Endothelial cell (in vitro differentiated cells): ENCODE measurements around the gene TXNRD3. TPM values are rescaled to one million over a fixed set of nuclear protein-coding genes. Genes with fewer than 3 reads are reported as not detected.

Experiments used
- DNase-seq: peaks from one replicate; pipeline ENCODE4 v3.0.0; 2021; ENCODE audit warnings: low spot score
- H3K27ac Mint-ChIP-seq: one replicate; pipeline ENCODE4 v1.8.0; 2021; ENCODE audit warnings: mixed read lengths, inconsistent platforms; ENCODE audit not compliant: unreplicated experiment
- H3K27me3 Mint-ChIP-seq: one replicate; pipeline ENCODE4 v1.8.0; 2021; ENCODE audit warnings: mild to moderate bottlenecking, moderate library complexity, mixed read lengths, inconsistent platforms; ENCODE audit not compliant: unreplicated experiment
- H3K36me3 Mint-ChIP-seq: one replicate; pipeline ENCODE4 v1.8.0; 2021; ENCODE audit warnings: mild to moderate bottlenecking, low read depth, mixed read lengths, inconsistent platforms; ENCODE audit not compliant: unreplicated experiment
- H3K4me1 Mint-ChIP-seq: one replicate; pipeline ENCODE4 v1.8.0; 2021; ENCODE audit warnings: mild to moderate bottlenecking, mixed read lengths, inconsistent platforms; ENCODE audit not compliant: unreplicated experiment
- H3K4me3 Mint-ChIP-seq: one replicate; pipeline ENCODE4 v1.8.0; 2021; ENCODE audit warnings: mild to moderate bottlenecking, mixed read lengths, inconsistent platforms; ENCODE audit not compliant: unreplicated experiment
- H3K9me3 Mint-ChIP-seq: one replicate; pipeline ENCODE4 v1.8.0; 2021; ENCODE audit warnings: mixed read lengths, inconsistent platforms; ENCODE audit not compliant: unreplicated experiment
- total RNA-seq: library from RNA; stranded (reverse); fragmentation: NEBNext Ultra II Directional; extraction: Animal tissue kit (Norgen Biotek cat#: 25700); gene quantifications from one replicate; pipeline ENCODE4 v1.2.1, GENCODE V29; 2021; ENCODE audit not compliant: unreplicated experiment
- TF ChIP-seq, protein P1 (sequence below): fragments of 200-600 bp; sonication (generic); IDR thresholded peaks from one replicate; pipeline ENCODE4 v1.5.0; 2021; ENCODE audit warnings: antibody characterized with exemption; ENCODE audit not compliant: unreplicated experiment

The TXNRD3 gene
- total RNA-seq, 1 donor from 2014 or later, result 4.8 TPM

DNA sequence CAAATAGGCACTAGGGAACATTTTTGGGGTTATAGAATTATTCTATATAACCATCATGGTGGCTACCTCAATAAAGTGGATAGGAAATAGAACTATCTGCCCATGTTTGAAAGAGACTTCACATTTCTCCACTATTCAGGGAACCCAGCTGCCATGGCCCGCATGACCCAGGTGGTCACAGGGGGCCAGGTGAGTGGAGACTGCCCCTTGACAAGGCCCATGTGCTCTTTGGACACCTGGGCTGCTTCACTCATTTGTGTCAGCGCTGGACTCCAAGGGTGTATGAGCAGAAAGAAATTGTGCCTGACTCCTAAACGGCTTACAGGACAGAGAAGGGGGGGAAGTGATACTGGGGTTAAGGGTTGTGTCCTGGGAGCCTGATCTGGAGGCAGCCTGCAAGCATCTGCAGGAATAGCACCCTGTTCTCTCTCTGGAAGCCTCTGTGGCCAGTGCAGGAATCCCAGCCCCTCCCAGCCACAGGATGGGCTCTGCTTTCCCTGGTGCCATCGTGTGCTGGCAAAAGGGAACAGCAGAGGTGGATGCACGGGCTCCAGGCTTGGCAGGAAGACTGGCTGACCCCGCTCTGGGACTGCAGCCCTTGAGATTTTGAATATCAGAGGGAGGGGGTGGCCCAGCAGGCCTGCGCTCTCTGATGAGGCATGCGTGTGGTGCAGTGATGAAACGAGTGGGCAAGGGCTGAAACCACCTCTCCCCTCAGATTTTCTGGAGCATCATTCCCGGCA lies 87.1 kb downstream of the TXNRD3 start:
- H3K4me3 Mint-ChIP-seq, result no peak overlapping the region
- H3K4me1 Mint-ChIP-seq, result no peaks in the 10 kb centered on the region
- TF ChIP-seq, protein P1, sequence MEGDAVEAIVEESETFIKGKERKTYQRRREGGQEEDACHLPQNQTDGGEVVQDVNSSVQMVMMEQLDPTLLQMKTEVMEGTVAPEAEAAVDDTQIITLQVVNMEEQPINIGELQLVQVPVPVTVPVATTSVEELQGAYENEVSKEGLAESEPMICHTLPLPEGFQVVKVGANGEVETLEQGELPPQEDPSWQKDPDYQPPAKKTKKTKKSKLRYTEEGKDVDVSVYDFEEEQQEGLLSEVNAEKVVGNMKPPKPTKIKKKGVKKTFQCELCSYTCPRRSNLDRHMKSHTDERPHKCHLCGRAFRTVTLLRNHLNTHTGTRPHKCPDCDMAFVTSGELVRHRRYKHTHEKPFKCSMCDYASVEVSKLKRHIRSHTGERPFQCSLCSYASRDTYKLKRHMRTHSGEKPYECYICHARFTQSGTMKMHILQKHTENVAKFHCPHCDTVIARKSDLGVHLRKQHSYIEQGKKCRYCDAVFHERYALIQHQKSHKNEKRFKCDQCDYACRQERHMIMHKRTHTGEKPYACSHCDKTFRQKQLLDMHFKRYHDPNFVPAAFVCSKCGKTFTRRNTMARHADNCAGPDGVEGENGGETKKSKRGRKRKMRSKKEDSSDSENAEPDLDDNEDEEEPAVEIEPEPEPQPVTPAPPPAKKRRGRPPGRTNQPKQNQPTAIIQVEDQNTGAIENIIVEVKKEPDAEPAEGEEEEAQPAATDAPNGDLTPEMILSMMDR, result no peak
- no peaks in the 10 kb centered on the region for H3K9me3 Mint-ChIP-seq
- peaks cover 3% of the 10 kb centered on the region for H3K36me3 Mint-ChIP-seq
- H3K27ac Mint-ChIP-seq, result no peak overlapping the region
- no peak for DNase-seq
- no peaks in the 10 kb centered on the region for H3K27me3 Mint-ChIP-seq

DNA sequence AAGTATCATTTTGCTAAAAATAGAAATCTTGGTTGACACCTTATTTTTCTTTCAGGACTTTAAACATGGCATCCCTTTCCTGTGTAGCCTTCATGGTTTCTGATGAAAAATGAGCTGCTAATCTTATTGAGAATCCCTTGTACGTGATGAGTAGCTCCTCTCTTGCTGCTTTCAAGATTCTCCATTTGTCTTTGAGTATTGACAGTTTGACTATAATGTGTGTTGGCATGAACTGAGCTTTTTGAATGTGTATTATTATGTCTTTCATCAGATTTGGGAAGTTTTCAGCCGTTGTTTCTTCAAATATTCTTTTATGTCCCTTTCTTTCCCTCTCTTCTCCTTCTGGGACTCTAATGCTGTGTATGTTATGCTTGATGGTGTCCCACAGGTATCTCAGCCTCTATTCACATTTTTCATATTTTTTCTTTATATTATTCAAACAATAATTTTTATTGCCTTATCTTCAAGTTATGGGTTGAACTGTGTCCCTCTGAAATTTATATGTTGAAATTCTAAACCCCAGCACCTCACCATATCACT lies 92.1 kb downstream of the TXNRD3 start:
- TF ChIP-seq, protein P1, result no peak
- H3K4me1 Mint-ChIP-seq, result no peaks in the 10 kb centered on the region
- DNase-seq, result no peak
- H3K36me3 Mint-ChIP-seq, result no peaks in the 10 kb centered on the region
- no peaks in the 10 kb centered on the region for H3K9me3 Mint-ChIP-seq
- H3K27ac Mint-ChIP-seq, result no peak overlapping the region
- no peak overlapping the region for H3K4me3 Mint-ChIP-seq
- H3K27me3 Mint-ChIP-seq, result no peaks in the 10 kb centered on the region

DNA sequence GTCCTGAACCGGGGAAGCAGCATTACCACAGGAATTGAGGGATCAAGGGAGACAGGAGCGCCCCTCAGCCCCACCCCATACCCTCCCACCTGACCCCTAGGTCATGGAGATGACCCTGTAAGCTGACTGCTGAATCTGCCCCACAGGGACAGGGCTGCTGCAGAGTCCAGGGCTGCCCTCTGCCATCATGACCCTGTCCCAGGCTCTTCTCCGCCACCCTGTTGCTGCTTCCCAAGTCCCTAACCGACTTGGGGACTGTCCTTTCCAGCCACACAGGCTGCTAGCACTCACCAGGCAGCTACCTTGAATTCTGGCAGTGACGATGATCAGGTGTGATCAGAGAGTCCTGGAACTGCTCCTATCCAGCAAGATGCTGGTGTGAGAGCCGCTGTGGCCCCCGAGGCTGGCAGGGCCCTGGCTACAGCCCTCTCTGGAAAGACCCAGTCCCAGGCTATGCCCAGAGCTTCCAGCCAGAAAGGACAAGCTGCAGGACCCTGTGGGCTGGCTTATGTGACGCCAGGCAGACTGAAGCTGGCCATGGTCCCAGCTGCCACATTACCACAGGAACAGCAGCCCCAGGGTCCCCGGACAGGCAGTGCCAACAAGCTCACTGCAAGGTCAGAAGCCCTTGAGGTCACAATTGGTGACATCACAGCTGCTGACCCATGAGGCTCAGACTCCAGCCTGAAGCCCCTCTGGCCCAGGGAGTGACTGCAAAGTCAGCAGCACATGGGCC lies 96.4 kb downstream of the TXNRD3 start, which contains the start of gene C3orf22:
Gene C3orf22, minus strand, starts transcription at position 597 of the 736 bp plus-strand sequence. CDS start 5,542 bp downstream, outside the sequence.
- DNase-seq, result peak; percentile 2
- TF ChIP-seq, protein P1, result no peak
- Mint-ChIP-seq H3K36me3 (no peaks in the 10 kb centered on the region), H3K4me1 (no peaks in the 10 kb centered on the region), H3K9me3 (no peaks in the 10 kb centered on the region), H3K4me3 (no peak within 1 kb of the TSS), H3K27ac (no peak within 1 kb of the TSS), H3K27me3 (no peaks in the 10 kb centered on the region)

- TF ChIP-seq, protein P1, result no peak
- no peak overlapping the region for H3K4me3 Mint-ChIP-seq
- no peaks in the 10 kb centered on the region for H3K27me3 Mint-ChIP-seq
- DNase-seq, result peak; percentile 2
- no peak overlapping the region for H3K27ac Mint-ChIP-seq
- H3K4me1 Mint-ChIP-seq, result no peaks in the 10 kb centered on the region
- H3K36me3 Mint-ChIP-seq, result no peaks in the 10 kb centered on the region
- H3K9me3 Mint-ChIP-seq, result no peaks in the 10 kb centered on the region
Measured at GRCh38 chr3:126557761-126558160, 97.2 kb downstream of the TXNRD3 start.

- no peaks in the 10 kb centered on the region for H3K36me3 Mint-ChIP-seq
- TF ChIP-seq, protein P1, result no peak
- H3K4me1 Mint-ChIP-seq, result no peaks in the 10 kb centered on the region
- H3K27ac Mint-ChIP-seq, result no peak overlapping the region
- no peak overlapping the region for H3K4me3 Mint-ChIP-seq
- DNase-seq, result peak; percentile 1
- no peaks in the 10 kb centered on the region for H3K27me3 Mint-ChIP-seq
- H3K9me3 Mint-ChIP-seq, result no peaks in the 10 kb centered on the region
Measured at GRCh38 chr3:126557415-126557745, 97.5 kb downstream of the TXNRD3 start.
